IMR-90 (cell line): ENCODE data around the gene PYCARD. TPM values are rescaled to one million over a fixed set of nuclear protein-coding genes. Genes with fewer than 3 reads are reported as not detected.

ENCODE experiments used
- ATAC-seq: fragments of 200-7000 bp; cut with Tn5 transposase; 2 replicates; pipeline ENCODE4 v1.9.1; 2020; ENCODE audit warnings: low read depth, mild to moderate bottlenecking, moderate library complexity
- Bru-seq: library from RNA; stranded (reverse); fragments of 400-500 nt; gene quantifications from one replicate; lab custom pipeline; 2021; lab: Mats Ljungman, UMichigan
- BruChase-seq, 2 experiments: library from RNA; stranded (reverse); fragments of 400-500 nt; gene quantifications; one replicate each; lab custom pipeline; 2021; lab: Mats Ljungman, UMichigan
- BruUV-seq: library from RNA; stranded (reverse); fragments of 400-500 nt; replicated peaks from 2 replicates; lab custom pipeline; 2021; lab: Mats Ljungman, UMichigan
- CTCF ChIA-PET: fragments of 300-600 bp; formaldehyde crosslinking; extraction: SDS; loops from one replicate; lab custom pipeline; 2021; ENCODE audit warnings: antibody characterized with exemption; lab: Yijun Ruan, JAX
- POLR2A ChIA-PET: fragments of 300-600 bp; sonication (Branson Sonifier 250); formaldehyde crosslinking; loops from one replicate; lab custom pipeline; 2022; ENCODE audit warnings: antibody characterized with exemption; ENCODE audit not compliant: unreplicated experiment; lab: Charles Lee
- DNase-seq: peaks from one replicate; pipeline ENCODE4 v3.0.0; 2013
- H2AFZ ChIP-seq: replicated peaks from 2 replicates; pipeline ENCODE3; 2013; ENCODE audit warnings: low read length, mild to moderate bottlenecking; ENCODE audit not compliant: poor library complexity
- H2AK5ac ChIP-seq: 2 replicates; pipeline ENCODE4 v1.6.1; 2013; ENCODE audit warnings: low read depth, low read length, inconsistent platforms
- H2AK9ac ChIP-seq: replicated peaks from 2 replicates; pipeline ENCODE3; 2013; ENCODE audit warnings: mild to moderate bottlenecking, low read depth, low read length, moderate library complexity; ENCODE audit not compliant: poor library complexity
- H2BK120ac ChIP-seq: 2 replicates; pipeline ENCODE4 v1.6.1; 2013; ENCODE audit warnings: low read depth, low read length, inconsistent platforms
- H2BK15ac ChIP-seq: 3 replicates; pipeline ENCODE4 v1.6.1; 2013; ENCODE audit warnings: low read depth, low read length, inconsistent platforms
- H2BK20ac ChIP-seq: 2 replicates; pipeline ENCODE4 v1.6.1; 2013; ENCODE audit warnings: low read depth, mild to moderate bottlenecking, inconsistent platforms, low read length, moderate library complexity
- H2BK5ac ChIP-seq: 2 replicates; pipeline ENCODE4 v1.6.1; 2013; ENCODE audit warnings: mild to moderate bottlenecking, low read depth, low read length, inconsistent platforms; ENCODE audit not compliant: poor library complexity, severe bottlenecking
- H3K14ac ChIP-seq: replicated peaks from 2 replicates; pipeline ENCODE4 v1.6.1; 2013; ENCODE audit warnings: low read depth, low read length, inconsistent platforms
- H3K18ac ChIP-seq: 2 replicates; pipeline ENCODE4 v1.6.1; 2013; ENCODE audit warnings: low read depth, low read length, control low read depth
- H3K23ac ChIP-seq: 2 replicates; pipeline ENCODE4 v1.6.1; 2013; ENCODE audit warnings: low read depth, low read length, inconsistent platforms
- H3K27ac ChIP-seq: 2 replicates; pipeline ENCODE4 v1.5.1; 2013; ENCODE audit warnings: mild to moderate bottlenecking, control low read depth, low read length; ENCODE audit not compliant: insufficient read depth
- H3K27me3 ChIP-seq: 2 replicates; pipeline ENCODE4 v1.6.1; 2013; ENCODE audit warnings: low read length; ENCODE audit not compliant: control insufficient read depth, insufficient read depth
- H3K36me3 ChIP-seq: 2 replicates; pipeline ENCODE4 v1.6.1; 2013; ENCODE audit warnings: low read length, mixed read lengths; ENCODE audit not compliant: control insufficient read depth, insufficient read depth
- H3K4ac ChIP-seq: 2 replicates; pipeline ENCODE4 v1.6.1; 2013; ENCODE audit warnings: low read depth, low read length, inconsistent platforms
- H3K4me1 ChIP-seq: 2 replicates; pipeline ENCODE4 v1.6.1; 2013; ENCODE audit warnings: low read length, mixed read lengths; ENCODE audit not compliant: control insufficient read depth, insufficient read depth
- H3K4me2 ChIP-seq: 2 replicates; pipeline ENCODE4 v1.6.1; 2013; ENCODE audit warnings: low read depth, mild to moderate bottlenecking, control low read depth, low read length, moderate library complexity
- H3K4me3 ChIP-seq: 2 replicates; pipeline ENCODE4 v1.5.1; 2013; ENCODE audit warnings: low read depth, mild to moderate bottlenecking, control low read depth, low read length, moderate library complexity; ENCODE audit not compliant: insufficient read depth
- H3K56ac ChIP-seq: 2 replicates; pipeline ENCODE4 v1.6.1; 2013; ENCODE audit warnings: low read length, inconsistent platforms; ENCODE audit not compliant: insufficient read depth; ENCODE audit errors: extremely low read depth
- H3K79me1 ChIP-seq, 2 experiments: 2 replicates each; pipeline ENCODE4 v1.6.1; 2013; ENCODE audit warnings: low read length in 2 of 2, inconsistent platforms in 1 of 2, low read depth in 1 of 2
- H3K9ac ChIP-seq: 2 replicates; pipeline ENCODE4 v1.6.1; 2013; ENCODE audit warnings: low read depth, low read length, control low read depth
- H3K9me1 ChIP-seq: 2 replicates; pipeline ENCODE4 v1.6.1; 2013; ENCODE audit warnings: low read length, inconsistent platforms; ENCODE audit not compliant: insufficient read depth
- H3K9me3 ChIP-seq: 2 replicates; pipeline ENCODE4 v1.6.1; 2013; ENCODE audit warnings: low read length; ENCODE audit not compliant: control insufficient read depth, insufficient read depth
- H4K20me1 ChIP-seq: 2 replicates; pipeline ENCODE4 v1.6.1; 2013; ENCODE audit warnings: low read length, inconsistent platforms; ENCODE audit not compliant: insufficient read depth
- H4K5ac ChIP-seq: 2 replicates; pipeline ENCODE4 v1.6.1; 2013; ENCODE audit warnings: mild to moderate bottlenecking, low read depth, low read length, control low read depth
- H4K8ac ChIP-seq, 2 experiments: 2 replicates each; pipeline ENCODE4 v1.6.1; 2013; ENCODE audit warnings: low read depth in 2 of 2, low read length in 2 of 2, control low read depth in 1 of 2, inconsistent platforms in 1 of 2
- H4K91ac ChIP-seq: 2 replicates; pipeline ENCODE4 v1.6.1; 2013; ENCODE audit warnings: low read depth, low read length, inconsistent platforms; ENCODE audit not compliant: insufficient read depth
- FOS ChIP-seq: fragments of 150-350 bp; IDR thresholded peaks from 2 replicates; pipeline ENCODE4 v1.6.1; 2016; ENCODE audit warnings: low read depth, low read length
- RAD21 ChIP-seq: IDR thresholded peaks from 2 replicates; pipeline ENCODE4 v1.6.1; 2012; ENCODE audit warnings: low read length, improper control_type of control experiment
- RFX5 ChIP-seq: IDR thresholded peaks from 2 replicates; pipeline ENCODE4 v1.8.0; 2012; ENCODE audit warnings: low read depth, mild to moderate bottlenecking, low read length, moderate library complexity
- WGBS, 2 experiments: methylation state at CpG; one replicate each; pipeline versions ENCODE4 v1.1.5 to v1.1.7; 2013; ENCODE audit warnings: missing lambda C conversion rate in 2 of 2; ENCODE audit not compliant: insufficient read length in 1 of 2; ENCODE audit errors: extremely low coverage in 2 of 2; 5-methylcytosine and 5-hydroxymethylcytosine counted together
- dilution Hi-C: fragments of 300-500 bp; cut with HindIII; formaldehyde crosslinking; loops from one replicate; pipeline ENCODE4 v1.14.3; 2018; ENCODE audit warnings: low sequenced_read_pairs; ENCODE audit not compliant: unreplicated experiment
- in situ Hi-C: fragments of 300-500 bp; cut with MboI; formaldehyde crosslinking; loops from 3 replicates; pipeline ENCODE4 v1.14.3; 2019; ENCODE audit warnings: low sequenced_read_pairs, inconsistent platforms, mixed read lengths
- intact Hi-C: fragments of 100-400 bp; cut with micrococcal nuclease; formaldehyde crosslinking; loops from 2 replicates; pipeline ENCODE4 v1.10.0; 2022
- long read RNA-seq: library from polyadenylated mRNA; unstranded; transcript quantifications from one replicate; pipeline ENCODE4 v2.0.0, GENCODE V29; 2021; ENCODE audit not compliant: unreplicated experiment
- polyA plus RNA-seq, 3 experiments: library from polyadenylated mRNA; depleted of rRNA; stranded (reverse); fragments of >200 nt; gene quantifications; 2 replicates each; pipeline ENCODE4 v1.2.3, GENCODE V29; 2012; ENCODE audit warnings: low replicate concordance in 1 of 3
- total RNA-seq: library from RNA; depleted of rRNA; stranded (reverse); fragments of >200 nt; gene quantifications from 2 replicates; pipeline ENCODE4 v1.2.3, GENCODE V29; 2012; rRNA removed

The PYCARD gene
- total RNA-seq: 10.2 and 13.1 TPM in 2 replicates
- polyA plus RNA-seq (2012; rRNA removed): 20.5 and 30.1 TPM in 2 replicates
- 34.2 and 51.6 TPM in 2 replicates for polyA plus RNA-seq (2012; cell fraction: cytosol; rRNA removed)
- polyA plus RNA-seq (2012; cell fraction: nucleus; rRNA removed; ENCODE audit: low replicate concordance): 8.5 and 15.5 TPM in 2 replicates
- percentile 30 among the genes with signal in this experiment for Bru-seq, nascent RNA
- BruChase-seq, experiment 1, labeled RNA remaining after a 6-hour chase: percentile 35 among the genes with signal in this experiment
- BruChase-seq, experiment 2, labeled RNA remaining after a 2-hour chase: percentile 26 among the genes with signal in this experiment
- long read RNA-seq, transcript PYCARD-201 (3 exons, 990 nt): major isoform, 11 of 14 reads
- long read RNA-seq, partial matches to known transcripts: 0 of 14 reads
- long read RNA-seq, other reads (novel, unspliced or antisense): 0 of 14 reads

DNA sequence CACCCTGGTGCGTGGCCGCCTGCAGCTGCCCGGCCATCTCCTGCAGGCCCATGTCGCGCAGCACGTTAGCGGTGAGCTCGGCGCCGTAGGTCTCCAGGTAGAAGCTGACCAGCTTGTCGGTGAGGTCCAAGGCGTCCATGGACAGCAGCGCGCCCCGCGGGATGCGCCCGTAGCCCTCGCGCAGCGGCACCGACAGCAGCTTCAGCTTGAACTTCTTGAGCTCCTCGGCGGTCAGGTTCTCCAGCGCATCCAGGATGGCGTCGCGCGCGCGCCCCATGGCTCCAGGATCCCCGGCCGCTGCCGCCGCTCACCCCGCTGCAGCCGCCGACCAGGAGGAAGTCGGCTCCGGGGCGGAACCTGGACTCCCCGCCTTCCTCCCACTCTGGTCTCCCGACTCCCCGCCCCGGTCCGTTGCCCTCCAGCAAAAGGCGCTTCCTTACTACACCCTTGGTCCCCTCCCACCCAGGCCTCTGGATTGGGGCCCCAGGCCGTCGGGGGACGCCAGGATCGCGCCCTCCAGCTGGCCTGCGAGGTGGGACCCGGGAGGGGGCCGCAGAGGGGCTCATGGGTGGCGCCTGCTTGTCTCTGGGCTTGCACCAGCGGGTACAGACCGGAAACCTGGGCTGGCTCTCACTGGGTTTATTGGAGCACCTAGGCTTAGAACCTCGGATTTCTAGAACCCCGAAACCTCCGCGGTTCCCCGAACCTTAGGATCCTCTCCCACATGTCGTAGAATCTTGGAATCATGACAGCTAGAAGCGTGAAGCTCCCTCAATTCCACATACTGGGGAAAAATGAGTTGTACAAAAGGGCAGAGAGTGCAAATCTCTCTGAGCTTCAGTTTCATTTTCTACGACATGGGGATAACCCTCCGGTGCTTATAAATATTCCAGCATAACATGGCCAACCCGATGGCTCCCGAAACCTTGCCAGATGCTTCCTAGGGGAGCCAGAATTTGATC is at the start of gene PYCARD:
Gene PYCARD, minus strand, starts transcription at position 347 of the 962 bp plus-strand sequence. Its CDS starts 70 bp downstream, at position 277.
- no peak for TF ChIP-seq FOS
- no peak; the same call in 1 of the 2 replicates for TF ChIP-seq RAD21
- TF ChIP-seq RFX5: no peak
- in situ Hi-C loops: no loop called here

More for the DNA sequence above, at the start of gene PYCARD:
- dilution Hi-C loops (no loop called here), intact Hi-C loops (loop anchor here (2.0 kb wide), 1 partner anchor 666 kb away; no protein-coding TSS in a partner anchor)
- ChIA-PET POLR2A (interaction anchor here (1.0 to 1.5 kb wide), 2 partner anchors 11 to 23 kb away, joined by 3 to 5 read pairs; partner anchors contain the start of genes FUS and TRIM72), CTCF (interaction anchor here (0.7 kb wide), 1 partner anchor 254 kb away, joined by 3 read pairs; no protein-coding TSS in a partner anchor)
- 0 out of 2 replicates have a peak within 1 kb of the TSS, but pooled peaks have one; percentile 26 for H3K14ac ChIP-seq
- H4K8ac ChIP-seq: peak within 1 kb of the TSS; percentile 44 to 55; a peak in 2 of 4 replicates
- peak within 1 kb of the TSS; percentile 13; the same call in 1 of the 2 replicates for H3K27ac ChIP-seq
- peak within 1 kb of the TSS; percentile 26; the same call in 1 of the 2 replicates for H3K18ac ChIP-seq
- H3K4ac ChIP-seq: peak within 1 kb of the TSS; percentile 54; the same call in 1 of the 2 replicates
- no peak within 1 kb of the TSS for H2BK120ac ChIP-seq
- peak; percentile 19 for DNase-seq
- peaks cover 16% of the 10 kb centered on the region for H3K27me3 ChIP-seq
- no TSS peak for BruUV-seq
- H3K4me1 ChIP-seq: peaks cover 4% of the 10 kb centered on the region; the same call in 1 of the 2 replicates
- H3K23ac ChIP-seq: no peak within 1 kb of the TSS
- no peak within 1 kb of the TSS for H2BK15ac ChIP-seq
- H3K36me3 ChIP-seq: peaks cover 15% of the 10 kb centered on the region
- no peak within 1 kb of the TSS for H4K91ac ChIP-seq
- H4K20me1 ChIP-seq: peaks cover 32% of the 10 kb centered on the region
- H2BK5ac ChIP-seq: no peak within 1 kb of the TSS
- H3K9me3 ChIP-seq: no peaks in the 10 kb centered on the region
- H4K5ac ChIP-seq: peak within 1 kb of the TSS; percentile 41; the same call in 1 of the 2 replicates
- peak within 1 kb of the TSS; percentile 66 for H3K4me2 ChIP-seq
- WGBS, 2 experiments: 5% methylated on average over 23 of the region's 69 CpGs; no CpG with 5 or more reads in 1 of the 2 experiments
- ATAC-seq: peak; percentile 59
- H3K9me1 ChIP-seq: peaks cover 4% of the 10 kb centered on the region; the same call in 1 of the 2 replicates
- H2AK5ac ChIP-seq: no peak within 1 kb of the TSS
- H3K79me1 ChIP-seq: peaks cover 4% of the 10 kb centered on the region in 2 experiments; a peak in 2 of 4 replicates
- H2AK9ac ChIP-seq: peak within 1 kb of the TSS; percentile 85
- H2BK20ac ChIP-seq: no peak within 1 kb of the TSS
- H2AFZ ChIP-seq: peak within 1 kb of the TSS; percentile 96
- no peak within 1 kb of the TSS for H3K56ac ChIP-seq
- H3K4me3 ChIP-seq: peak within 1 kb of the TSS; percentile 87
- H3K9ac ChIP-seq: peak within 1 kb of the TSS; percentile 73
